ENCODE data around the gene MRPL36. TPM values are rescaled to one million over a fixed set of nuclear protein-coding genes. Genes with fewer than 3 reads are reported as not detected.

MRPL36 gene
- total and polyA plus RNA-seq, 2 experiments from 2014 or later, result 47.5 to 149 TPM

DNA sequence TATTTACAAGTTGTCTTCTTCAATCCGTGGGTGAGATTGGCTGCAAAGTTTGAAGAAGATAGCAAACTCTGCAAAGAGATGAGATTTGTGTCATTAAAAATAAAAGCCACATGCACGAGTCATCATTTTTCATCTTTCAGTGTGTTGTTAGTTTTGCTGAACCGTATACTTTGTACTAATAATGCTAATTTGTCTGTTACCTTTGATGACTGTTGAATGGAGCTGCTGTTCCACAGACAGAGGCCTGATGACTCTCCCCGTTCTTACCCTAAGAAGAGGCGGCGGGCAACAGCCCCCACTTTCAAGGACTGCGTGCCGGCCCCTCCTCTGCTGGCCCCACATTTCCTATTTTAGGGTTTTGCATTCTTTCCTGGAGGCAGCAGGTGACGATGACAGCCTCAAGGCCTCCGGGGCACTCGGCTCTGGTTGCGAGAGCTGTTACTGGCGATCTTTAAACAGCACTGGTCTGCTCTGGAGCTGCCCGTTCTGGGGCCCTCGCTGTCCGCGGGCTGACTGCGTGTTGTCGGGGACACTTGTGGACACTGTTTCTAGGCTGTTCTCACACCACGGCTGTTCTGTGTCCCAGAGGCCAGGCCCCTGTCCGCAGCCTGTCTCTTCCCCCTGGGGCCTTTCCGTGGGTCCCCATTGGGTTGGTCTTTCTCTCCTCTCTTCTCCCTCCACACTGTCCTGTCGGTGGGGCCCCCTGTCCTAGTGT is 36.7 kb upstream of the MRPL36 start (continued):
- TF ChIP-seq, protein P1, sequence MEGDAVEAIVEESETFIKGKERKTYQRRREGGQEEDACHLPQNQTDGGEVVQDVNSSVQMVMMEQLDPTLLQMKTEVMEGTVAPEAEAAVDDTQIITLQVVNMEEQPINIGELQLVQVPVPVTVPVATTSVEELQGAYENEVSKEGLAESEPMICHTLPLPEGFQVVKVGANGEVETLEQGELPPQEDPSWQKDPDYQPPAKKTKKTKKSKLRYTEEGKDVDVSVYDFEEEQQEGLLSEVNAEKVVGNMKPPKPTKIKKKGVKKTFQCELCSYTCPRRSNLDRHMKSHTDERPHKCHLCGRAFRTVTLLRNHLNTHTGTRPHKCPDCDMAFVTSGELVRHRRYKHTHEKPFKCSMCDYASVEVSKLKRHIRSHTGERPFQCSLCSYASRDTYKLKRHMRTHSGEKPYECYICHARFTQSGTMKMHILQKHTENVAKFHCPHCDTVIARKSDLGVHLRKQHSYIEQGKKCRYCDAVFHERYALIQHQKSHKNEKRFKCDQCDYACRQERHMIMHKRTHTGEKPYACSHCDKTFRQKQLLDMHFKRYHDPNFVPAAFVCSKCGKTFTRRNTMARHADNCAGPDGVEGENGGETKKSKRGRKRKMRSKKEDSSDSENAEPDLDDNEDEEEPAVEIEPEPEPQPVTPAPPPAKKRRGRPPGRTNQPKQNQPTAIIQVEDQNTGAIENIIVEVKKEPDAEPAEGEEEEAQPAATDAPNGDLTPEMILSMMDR (conservative IDR thresholded peaks at IDR 0.05; ENCODE audit: low read depth in 2 of 2), result no peak
- TF ChIP-seq ZNF114 (CRISPR knock-in tag; IDR thresholded peaks at IDR 0.05), result no peak
- no peak for TF ChIP-seq POLR2AphosphoS5 (IDR thresholded peaks at IDR 0.05; ENCODE audit: low read depth)
- TF ChIP-seq EZH2 (IDR thresholded peaks at IDR 0.05; ENCODE audit: low read depth, unreplicated experiment), result no peak
- TF ChIP-seq NANOG (IDR thresholded peaks at IDR 0.05; ENCODE audit: borderline replicate concordance), result no peak
- TF ChIP-seq, protein P2, sequence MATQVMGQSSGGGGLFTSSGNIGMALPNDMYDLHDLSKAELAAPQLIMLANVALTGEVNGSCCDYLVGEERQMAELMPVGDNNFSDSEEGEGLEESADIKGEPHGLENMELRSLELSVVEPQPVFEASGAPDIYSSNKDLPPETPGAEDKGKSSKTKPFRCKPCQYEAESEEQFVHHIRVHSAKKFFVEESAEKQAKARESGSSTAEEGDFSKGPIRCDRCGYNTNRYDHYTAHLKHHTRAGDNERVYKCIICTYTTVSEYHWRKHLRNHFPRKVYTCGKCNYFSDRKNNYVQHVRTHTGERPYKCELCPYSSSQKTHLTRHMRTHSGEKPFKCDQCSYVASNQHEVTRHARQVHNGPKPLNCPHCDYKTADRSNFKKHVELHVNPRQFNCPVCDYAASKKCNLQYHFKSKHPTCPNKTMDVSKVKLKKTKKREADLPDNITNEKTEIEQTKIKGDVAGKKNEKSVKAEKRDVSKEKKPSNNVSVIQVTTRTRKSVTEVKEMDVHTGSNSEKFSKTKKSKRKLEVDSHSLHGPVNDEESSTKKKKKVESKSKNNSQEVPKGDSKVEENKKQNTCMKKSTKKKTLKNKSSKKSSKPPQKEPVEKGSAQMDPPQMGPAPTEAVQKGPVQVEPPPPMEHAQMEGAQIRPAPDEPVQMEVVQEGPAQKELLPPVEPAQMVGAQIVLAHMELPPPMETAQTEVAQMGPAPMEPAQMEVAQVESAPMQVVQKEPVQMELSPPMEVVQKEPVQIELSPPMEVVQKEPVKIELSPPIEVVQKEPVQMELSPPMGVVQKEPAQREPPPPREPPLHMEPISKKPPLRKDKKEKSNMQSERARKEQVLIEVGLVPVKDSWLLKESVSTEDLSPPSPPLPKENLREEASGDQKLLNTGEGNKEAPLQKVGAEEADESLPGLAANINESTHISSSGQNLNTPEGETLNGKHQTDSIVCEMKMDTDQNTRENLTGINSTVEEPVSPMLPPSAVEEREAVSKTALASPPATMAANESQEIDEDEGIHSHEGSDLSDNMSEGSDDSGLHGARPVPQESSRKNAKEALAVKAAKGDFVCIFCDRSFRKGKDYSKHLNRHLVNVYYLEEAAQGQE (IDR thresholded peaks at IDR 0.05; ENCODE audit: unreplicated experiment), result no peak
- TF ChIP-seq STAT1 (IDR thresholded peaks at IDR 0.05; ENCODE audit: unreplicated experiment), result no peak
- no peak for TF ChIP-seq EZH2phosphoT487 (IDR thresholded peaks at IDR 0.05; ENCODE audit: unreplicated experiment)

DNA sequence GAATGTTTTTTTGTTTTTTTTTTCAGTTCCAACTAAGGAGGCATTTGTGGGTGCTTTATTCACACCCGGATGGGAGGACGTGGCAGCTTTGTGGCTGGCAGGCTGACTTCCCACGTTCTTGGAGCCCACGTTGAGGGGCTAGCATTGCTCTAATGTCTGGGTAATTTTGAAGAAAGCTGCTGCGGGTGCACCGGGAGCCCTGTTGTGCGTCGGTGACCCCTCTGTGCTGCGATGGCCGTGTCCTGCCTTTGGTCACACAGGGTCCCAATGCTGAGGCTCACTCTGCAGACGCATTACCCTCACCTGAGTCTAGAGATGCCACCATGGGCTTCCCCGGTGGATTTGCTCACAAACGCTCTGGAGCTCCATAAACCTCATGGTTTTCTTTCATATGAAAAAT is 35.8 kb upstream of the MRPL36 start:
- Histone ChIP-seq H2AFZ (no peak overlapping the region), H3K4me3 (no peak overlapping the region), H4K20me1 (replicated peaks; ENCODE audit: insufficient read depth) (no peaks in the 10 kb centered on the region), H3K9me2 (ENCODE audit: insufficient read depth) (no peaks in the 10 kb centered on the region), H3K36me3 (ENCODE audit: insufficient read depth) (no peaks in the 10 kb centered on the region), H3K79me2 (replicated peaks; ENCODE audit: insufficient read depth) (no peaks in the 10 kb centered on the region), H3K4me1 (ENCODE audit: insufficient read depth) (peaks cover 20% of the 10 kb centered on the region), H3F3A (replicated peaks; ENCODE audit: low read depth) (no peaks in the 10 kb centered on the region), H3K27ac (ENCODE audit: low read depth) (no peak overlapping the region), H3K4me2 (no peak overlapping the region), H3K27me3 (ENCODE audit: insufficient read depth) (no peaks in the 10 kb centered on the region)
- no peaks in the 10 kb centered on the region for H3K9me3 Mint-ChIP-seq
- H3K36me3 Mint-ChIP-seq (ENCODE audit: low read depth), result no peaks in the 10 kb centered on the region
- peaks cover 9% of the 10 kb centered on the region for H3K27me3 Mint-ChIP-seq (ENCODE audit: insufficient read depth, low read depth, poor library complexity)
- ATAC-seq, result no peak
- DNase-seq (ENCODE audit: low spot score), result no peak
- no peak overlapping the region for H3K4me3 Mint-ChIP-seq
- peaks cover 42% of the 10 kb centered on the region for H3K4me1 Mint-ChIP-seq
- no peak overlapping the region for H3K27ac Mint-ChIP-seq
- TF ChIP-seq, protein P3, sequence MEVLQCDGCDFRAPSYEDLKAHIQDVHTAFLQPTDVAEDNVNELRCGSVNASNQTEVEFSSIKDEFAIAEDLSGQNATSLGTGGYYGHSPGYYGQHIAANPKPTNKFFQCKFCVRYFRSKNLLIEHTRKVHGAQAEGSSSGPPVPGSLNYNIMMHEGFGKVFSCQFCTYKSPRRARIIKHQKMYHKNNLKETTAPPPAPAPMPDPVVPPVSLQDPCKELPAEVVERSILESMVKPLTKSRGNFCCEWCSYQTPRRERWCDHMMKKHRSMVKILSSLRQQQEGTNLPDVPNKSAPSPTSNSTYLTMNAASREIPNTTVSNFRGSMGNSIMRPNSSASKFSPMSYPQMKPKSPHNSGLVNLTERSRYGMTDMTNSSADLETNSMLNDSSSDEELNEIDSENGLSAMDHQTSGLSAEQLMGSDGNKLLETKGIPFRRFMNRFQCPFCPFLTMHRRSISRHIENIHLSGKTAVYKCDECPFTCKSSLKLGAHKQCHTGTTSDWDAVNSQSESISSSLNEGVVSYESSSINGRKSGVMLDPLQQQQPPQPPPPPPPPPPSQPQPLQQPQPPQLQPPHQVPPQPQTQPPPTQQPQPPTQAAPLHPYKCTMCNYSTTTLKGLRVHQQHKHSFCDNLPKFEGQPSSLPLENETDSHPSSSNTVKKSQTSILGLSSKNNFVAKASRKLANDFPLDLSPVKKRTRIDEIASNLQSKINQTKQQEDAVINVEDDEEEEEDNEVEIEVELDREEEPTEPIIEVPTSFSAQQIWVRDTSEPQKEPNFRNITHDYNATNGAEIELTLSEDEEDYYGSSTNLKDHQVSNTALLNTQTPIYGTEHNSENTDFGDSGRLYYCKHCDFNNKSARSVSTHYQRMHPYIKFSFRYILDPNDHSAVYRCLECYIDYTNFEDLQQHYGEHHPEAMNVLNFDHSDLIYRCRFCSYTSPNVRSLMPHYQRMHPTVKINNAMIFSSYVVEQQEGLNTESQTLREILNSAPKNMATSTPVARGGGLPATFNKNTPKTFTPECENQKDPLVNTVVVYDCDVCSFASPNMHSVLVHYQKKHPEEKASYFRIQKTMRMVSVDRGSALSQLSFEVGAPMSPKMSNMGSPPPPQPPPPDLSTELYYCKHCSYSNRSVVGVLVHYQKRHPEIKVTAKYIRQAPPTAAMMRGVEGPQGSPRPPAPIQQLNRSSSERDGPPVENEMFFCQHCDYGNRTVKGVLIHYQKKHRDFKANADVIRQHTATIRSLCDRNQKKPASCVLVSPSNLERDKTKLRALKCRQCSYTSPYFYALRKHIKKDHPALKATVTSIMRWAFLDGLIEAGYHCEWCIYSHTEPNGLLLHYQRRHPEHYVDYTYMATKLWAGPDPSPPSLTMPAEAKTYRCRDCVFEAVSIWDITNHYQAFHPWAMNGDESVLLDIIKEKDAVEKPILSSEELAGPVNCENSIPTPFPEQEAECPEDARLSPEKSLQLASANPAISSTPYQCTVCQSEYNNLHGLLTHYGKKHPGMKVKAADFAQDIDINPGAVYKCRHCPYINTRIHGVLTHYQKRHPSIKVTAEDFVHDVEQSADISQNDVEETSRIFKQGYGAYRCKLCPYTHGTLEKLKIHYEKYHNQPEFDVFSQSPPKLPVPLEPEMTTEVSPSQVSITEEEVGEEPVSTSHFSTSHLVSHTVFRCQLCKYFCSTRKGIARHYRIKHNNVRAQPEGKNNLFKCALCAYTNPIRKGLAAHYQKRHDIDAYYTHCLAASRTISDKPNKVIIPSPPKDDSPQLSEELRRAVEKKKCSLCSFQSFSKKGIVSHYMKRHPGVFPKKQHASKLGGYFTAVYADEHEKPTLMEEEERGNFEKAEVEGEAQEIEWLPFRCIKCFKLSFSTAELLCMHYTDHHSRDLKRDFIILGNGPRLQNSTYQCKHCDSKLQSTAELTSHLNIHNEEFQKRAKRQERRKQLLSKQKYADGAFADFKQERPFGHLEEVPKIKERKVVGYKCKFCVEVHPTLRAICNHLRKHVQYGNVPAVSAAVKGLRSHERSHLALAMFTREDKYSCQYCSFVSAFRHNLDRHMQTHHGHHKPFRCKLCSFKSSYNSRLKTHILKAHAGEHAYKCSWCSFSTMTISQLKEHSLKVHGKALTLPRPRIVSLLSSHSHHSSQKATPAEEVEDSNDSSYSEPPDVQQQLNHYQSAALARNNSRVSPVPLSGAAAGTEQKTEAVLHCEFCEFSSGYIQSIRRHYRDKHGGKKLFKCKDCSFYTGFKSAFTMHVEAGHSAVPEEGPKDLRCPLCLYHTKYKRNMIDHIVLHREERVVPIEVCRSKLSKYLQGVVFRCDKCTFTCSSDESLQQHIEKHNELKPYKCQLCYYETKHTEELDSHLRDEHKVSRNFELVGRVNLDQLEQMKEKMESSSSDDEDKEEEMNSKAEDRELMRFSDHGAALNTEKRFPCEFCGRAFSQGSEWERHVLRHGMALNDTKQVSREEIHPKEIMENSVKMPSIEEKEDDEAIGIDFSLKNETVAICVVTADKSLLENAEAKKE (CRISPR knock-in tag; IDR thresholded peaks at IDR 0.05), result no peak
- TF ChIP-seq, protein P4, sequence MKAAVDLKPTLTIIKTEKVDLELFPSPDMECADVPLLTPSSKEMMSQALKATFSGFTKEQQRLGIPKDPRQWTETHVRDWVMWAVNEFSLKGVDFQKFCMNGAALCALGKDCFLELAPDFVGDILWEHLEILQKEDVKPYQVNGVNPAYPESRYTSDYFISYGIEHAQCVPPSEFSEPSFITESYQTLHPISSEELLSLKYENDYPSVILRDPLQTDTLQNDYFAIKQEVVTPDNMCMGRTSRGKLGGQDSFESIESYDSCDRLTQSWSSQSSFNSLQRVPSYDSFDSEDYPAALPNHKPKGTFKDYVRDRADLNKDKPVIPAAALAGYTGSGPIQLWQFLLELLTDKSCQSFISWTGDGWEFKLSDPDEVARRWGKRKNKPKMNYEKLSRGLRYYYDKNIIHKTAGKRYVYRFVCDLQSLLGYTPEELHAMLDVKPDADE (IDR thresholded peaks at IDR 0.05), result no peak
- TF ChIP-seq JUNB (IDR thresholded peaks at IDR 0.05; ENCODE audit: unreplicated experiment) (no peak), ZNF331 (CRISPR knock-in tag; IDR thresholded peaks at IDR 0.05; ENCODE audit: low read depth) (no peak), NANOG (IDR thresholded peaks at IDR 0.05; ENCODE audit: borderline replicate concordance) (no peak)

All from GM23338 (cell line).